ENCODE results near the gene FAM76B.

- TF ChIP-seq, protein P1, sequence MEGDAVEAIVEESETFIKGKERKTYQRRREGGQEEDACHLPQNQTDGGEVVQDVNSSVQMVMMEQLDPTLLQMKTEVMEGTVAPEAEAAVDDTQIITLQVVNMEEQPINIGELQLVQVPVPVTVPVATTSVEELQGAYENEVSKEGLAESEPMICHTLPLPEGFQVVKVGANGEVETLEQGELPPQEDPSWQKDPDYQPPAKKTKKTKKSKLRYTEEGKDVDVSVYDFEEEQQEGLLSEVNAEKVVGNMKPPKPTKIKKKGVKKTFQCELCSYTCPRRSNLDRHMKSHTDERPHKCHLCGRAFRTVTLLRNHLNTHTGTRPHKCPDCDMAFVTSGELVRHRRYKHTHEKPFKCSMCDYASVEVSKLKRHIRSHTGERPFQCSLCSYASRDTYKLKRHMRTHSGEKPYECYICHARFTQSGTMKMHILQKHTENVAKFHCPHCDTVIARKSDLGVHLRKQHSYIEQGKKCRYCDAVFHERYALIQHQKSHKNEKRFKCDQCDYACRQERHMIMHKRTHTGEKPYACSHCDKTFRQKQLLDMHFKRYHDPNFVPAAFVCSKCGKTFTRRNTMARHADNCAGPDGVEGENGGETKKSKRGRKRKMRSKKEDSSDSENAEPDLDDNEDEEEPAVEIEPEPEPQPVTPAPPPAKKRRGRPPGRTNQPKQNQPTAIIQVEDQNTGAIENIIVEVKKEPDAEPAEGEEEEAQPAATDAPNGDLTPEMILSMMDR (IDR thresholded peaks at IDR 0.05; ENCODE audit: low read depth, low read length): no peak
- TF ChIP-seq POLR2A (IDR thresholded peaks at IDR 0.05; ENCODE audit: extremely low read depth, insufficient read length) (no peak), MAX (IDR thresholded peaks at IDR 0.05; ENCODE audit: low read depth, low read length) (no peak), MYC (IDR thresholded peaks at IDR 0.05; ENCODE audit: low read depth, low read length) (no peak)
Measured at GRCh38 chr11:95778699-95779098, 10.9 kb downstream of the FAM76B start.
